ENCODE data around the gene NFAM1. TPM values are rescaled to one million over a fixed set of nuclear protein-coding genes. Genes with fewer than 3 reads are reported as not detected.

Gene NFAM1
- total RNA-seq, 1 donor from 2014 or later = 1.6 TPM

- no peak for DNase-seq (ENCODE audit: low spot score)
- H3K36me3 Mint-ChIP-seq (ENCODE audit: low read depth, unreplicated experiment) = no peaks in the 10 kb centered on the region
- no peak overlapping the region for H3K27ac Mint-ChIP-seq (ENCODE audit: unreplicated experiment)
- H3K4me3 Mint-ChIP-seq (ENCODE audit: unreplicated experiment) = no peak overlapping the region
- H3K4me1 Mint-ChIP-seq (ENCODE audit: unreplicated experiment) = peaks cover 38% of the 10 kb centered on the region
- TF ChIP-seq, protein P1, sequence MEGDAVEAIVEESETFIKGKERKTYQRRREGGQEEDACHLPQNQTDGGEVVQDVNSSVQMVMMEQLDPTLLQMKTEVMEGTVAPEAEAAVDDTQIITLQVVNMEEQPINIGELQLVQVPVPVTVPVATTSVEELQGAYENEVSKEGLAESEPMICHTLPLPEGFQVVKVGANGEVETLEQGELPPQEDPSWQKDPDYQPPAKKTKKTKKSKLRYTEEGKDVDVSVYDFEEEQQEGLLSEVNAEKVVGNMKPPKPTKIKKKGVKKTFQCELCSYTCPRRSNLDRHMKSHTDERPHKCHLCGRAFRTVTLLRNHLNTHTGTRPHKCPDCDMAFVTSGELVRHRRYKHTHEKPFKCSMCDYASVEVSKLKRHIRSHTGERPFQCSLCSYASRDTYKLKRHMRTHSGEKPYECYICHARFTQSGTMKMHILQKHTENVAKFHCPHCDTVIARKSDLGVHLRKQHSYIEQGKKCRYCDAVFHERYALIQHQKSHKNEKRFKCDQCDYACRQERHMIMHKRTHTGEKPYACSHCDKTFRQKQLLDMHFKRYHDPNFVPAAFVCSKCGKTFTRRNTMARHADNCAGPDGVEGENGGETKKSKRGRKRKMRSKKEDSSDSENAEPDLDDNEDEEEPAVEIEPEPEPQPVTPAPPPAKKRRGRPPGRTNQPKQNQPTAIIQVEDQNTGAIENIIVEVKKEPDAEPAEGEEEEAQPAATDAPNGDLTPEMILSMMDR (IDR thresholded peaks at IDR 0.05; ENCODE audit: unreplicated experiment) = no peak
- no peaks in the 10 kb centered on the region for H3K9me3 Mint-ChIP-seq (ENCODE audit: unreplicated experiment)
- H3K27me3 Mint-ChIP-seq (ENCODE audit: unreplicated experiment) = peaks cover 3% of the 10 kb centered on the region
Observed at GRCh38 chr22:42440728-42441127, 8.5 kb upstream of the NFAM1 start.

GRCh38 chr22:42439821-42440674 is 7.8 kb upstream of the NFAM1 start:
- H3K27ac Mint-ChIP-seq (ENCODE audit: unreplicated experiment) = peak overlapping the region; percentile 67
- no peaks in the 10 kb centered on the region for H3K36me3 Mint-ChIP-seq (ENCODE audit: low read depth, unreplicated experiment)
- no peaks in the 10 kb centered on the region for H3K9me3 Mint-ChIP-seq (ENCODE audit: unreplicated experiment)
- peaks cover 5% of the 10 kb centered on the region for H3K27me3 Mint-ChIP-seq (ENCODE audit: unreplicated experiment)
- H3K4me1 Mint-ChIP-seq (ENCODE audit: unreplicated experiment) = peaks cover 37% of the 10 kb centered on the region
- H3K4me3 Mint-ChIP-seq (ENCODE audit: unreplicated experiment) = no peak overlapping the region
- TF ChIP-seq, protein P1 (IDR thresholded peaks at IDR 0.05; ENCODE audit: unreplicated experiment) = no peak
- DNase-seq (ENCODE audit: low spot score) = no peak

DNA sequence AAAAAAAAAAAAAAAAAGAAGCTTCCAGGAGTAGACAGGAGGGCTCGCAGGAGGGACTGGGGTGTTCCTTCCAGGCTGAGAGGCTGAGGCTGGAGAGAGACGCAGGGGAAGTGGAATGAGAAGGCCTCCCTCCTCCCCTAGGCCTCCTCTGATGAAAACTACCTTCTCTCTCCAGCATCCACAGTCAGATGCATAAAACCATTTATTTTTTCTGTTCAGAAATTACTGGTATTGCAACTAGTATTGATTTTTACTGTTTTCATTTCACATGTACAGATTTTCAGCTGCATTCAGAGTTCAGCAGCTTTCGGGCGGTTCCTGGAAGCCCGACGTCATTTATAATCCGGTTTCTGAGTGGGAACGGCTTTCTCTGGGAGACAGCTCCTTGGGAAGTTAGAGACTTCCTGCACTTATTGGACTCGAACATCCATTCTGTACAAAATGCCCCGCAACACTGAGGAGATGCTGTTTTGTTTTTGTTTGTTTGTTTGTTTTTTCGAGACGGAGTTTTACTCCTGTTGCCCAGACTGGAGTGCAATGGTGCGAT is 6.9 kb upstream of the NFAM1 start:
- Mint-ChIP-seq H3K4me3 (ENCODE audit: unreplicated experiment) (no peak overlapping the region), H3K4me1 (ENCODE audit: unreplicated experiment) (peaks cover 30% of the 10 kb centered on the region), H3K27ac (ENCODE audit: unreplicated experiment) (peak overlapping the region; percentile 53), H3K9me3 (ENCODE audit: unreplicated experiment) (no peaks in the 10 kb centered on the region), H3K36me3 (ENCODE audit: low read depth, unreplicated experiment) (no peaks in the 10 kb centered on the region), H3K27me3 (ENCODE audit: unreplicated experiment) (peaks cover 5% of the 10 kb centered on the region)
- TF ChIP-seq, protein P1 (IDR thresholded peaks at IDR 0.05; ENCODE audit: unreplicated experiment) = no peak
- DNase-seq (ENCODE audit: low spot score) = no peak

DNA sequence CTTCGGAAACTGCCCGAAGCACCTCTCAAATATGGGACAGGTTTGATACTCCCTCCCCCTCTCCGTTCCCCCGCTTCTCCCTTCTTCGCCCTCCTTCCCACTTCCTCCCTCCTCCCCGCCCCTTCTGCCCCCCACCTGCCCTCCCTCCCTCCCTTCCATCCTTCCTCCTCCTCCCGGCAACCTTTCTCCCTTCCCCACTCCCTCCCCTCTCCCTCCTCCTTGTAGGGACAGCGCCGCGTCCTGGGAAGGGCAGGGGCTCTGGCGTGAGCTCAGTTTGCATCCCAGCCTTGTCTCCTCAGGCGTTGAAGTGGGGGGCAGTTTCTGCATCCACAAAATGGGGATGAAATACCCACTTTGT is 6.1 kb upstream of the NFAM1 start:
- Mint-ChIP-seq H3K36me3 (ENCODE audit: low read depth, unreplicated experiment) (no peaks in the 10 kb centered on the region), H3K27me3 (ENCODE audit: unreplicated experiment) (peaks cover 5% of the 10 kb centered on the region), H3K27ac (ENCODE audit: unreplicated experiment) (peak overlapping the region; percentile 61), H3K4me1 (ENCODE audit: unreplicated experiment) (peaks cover 29% of the 10 kb centered on the region), H3K9me3 (ENCODE audit: unreplicated experiment) (no peaks in the 10 kb centered on the region), H3K4me3 (ENCODE audit: unreplicated experiment) (peak overlapping the region; percentile 52)
- TF ChIP-seq, protein P1 (IDR thresholded peaks at IDR 0.05; ENCODE audit: unreplicated experiment) = no peak
- no peak for DNase-seq (ENCODE audit: low spot score)
